CD14-positive monocyte (primary cell): ENCODE measurements around the gene NID1. TPM values are rescaled to one million over a fixed set of nuclear protein-coding genes. Genes with fewer than 3 reads are reported as not detected.

ENCODE experiments used
- DNase-seq, 3 donors: peaks; one replicate each; pipeline ENCODE4 v3.0.0-alpha.2; 2011 to 2022
- H2AFZ ChIP-seq: 2 replicates; pipeline ENCODE4 v1.6.0; 2012; ENCODE audit warnings: mild to moderate bottlenecking, low read depth, low read length, inconsistent platforms; ENCODE audit not compliant: insufficient read depth, poor library complexity, severe bottlenecking
- H3K27ac ChIP-seq, 2 donors: 1 replicate in 1 of 2; 2 replicates in 1 of 2; pipeline ENCODE4 v1.5.1; 2012 to 2013; ENCODE audit warnings: low read length in 2 of 2, control low read depth in 1 of 2, inconsistent platforms in 1 of 2, low read depth in 1 of 2, mild to moderate bottlenecking in 1 of 2
- H3K27me3 ChIP-seq, 2 donors: one replicate each; pipeline versions ENCODE4 v1.6.0 to v1.6.1; 2011 to 2013; ENCODE audit warnings: low read length in 2 of 2; ENCODE audit not compliant: control insufficient read depth in 2 of 2, insufficient read depth in 2 of 2
- H3K36me3 ChIP-seq, 2 donors: replicated peaks in 1 of 2; 1 replicate in 1 of 2; 2 replicates in 1 of 2; pipeline versions ENCODE4 v1.5.1 to v1.6.1; 2012 to 2013; ENCODE audit warnings: low read length in 2 of 2, control low read depth in 1 of 2, inconsistent platforms in 1 of 2, mild to moderate bottlenecking in 1 of 2; ENCODE audit not compliant: insufficient read depth in 2 of 2, control insufficient read depth in 1 of 2
- H3K4me1 ChIP-seq, 2 donors: 1 replicate in 1 of 2; 2 replicates in 1 of 2; pipeline versions ENCODE4 v1.5.1 to v1.6.1; 2012 to 2013; ENCODE audit warnings: low read length in 2 of 2, control low read depth in 1 of 2, inconsistent platforms in 1 of 2, mild to moderate bottlenecking in 1 of 2, moderate library complexity in 1 of 2; ENCODE audit not compliant: insufficient read depth in 2 of 2, control insufficient read depth in 1 of 2
- H3K4me2 ChIP-seq: replicated peaks from 2 replicates; pipeline ENCODE3; 2012; ENCODE audit warnings: low read length, moderate library complexity, mild to moderate bottlenecking; ENCODE audit not compliant: poor library complexity, severe bottlenecking; ENCODE audit errors: extremely low read depth
- H3K4me3 ChIP-seq, 3 experiments: fragments of 200-600 bp in 1 of 3; sonication (generic) in 1 of 3; replicated peaks in 1 of 3; 1 replicate in 2 of 3; 2 replicates in 1 of 3; pipeline ENCODE4 v1.5.1; 2011 to 2013; ENCODE audit warnings: low read length in 3 of 3, mild to moderate bottlenecking in 3 of 3, control low read depth in 2 of 3, low read depth in 2 of 3, inconsistent platforms in 1 of 3, moderate library complexity in 1 of 3
- H3K79me2 ChIP-seq: 2 replicates; pipeline ENCODE4 v1.6.0; 2012; ENCODE audit warnings: mild to moderate bottlenecking, control low read depth, inconsistent platforms, low read length, moderate library complexity; ENCODE audit not compliant: insufficient read depth
- H3K9ac ChIP-seq: 2 replicates; pipeline ENCODE4 v1.6.0; 2017; ENCODE audit warnings: low read length, mild to moderate bottlenecking; ENCODE audit not compliant: insufficient read depth, poor library complexity, severe bottlenecking
- H3K9me3 ChIP-seq, 2 donors: replicated peaks in 1 of 2; 1 replicate in 1 of 2; 2 replicates in 1 of 2; pipeline versions ENCODE4 v1.5.1 to v1.6.1; 2012 to 2013; ENCODE audit warnings: low read length in 2 of 2, control low read depth in 1 of 2; ENCODE audit not compliant: control insufficient read depth in 1 of 2, insufficient read depth in 1 of 2
- H4K20me1 ChIP-seq: 2 replicates; pipeline ENCODE4 v1.6.0; 2012; ENCODE audit warnings: mild to moderate bottlenecking, low read length, control low read depth, moderate library complexity; ENCODE audit not compliant: insufficient read depth
- H3K27ac Mint-ChIP-seq, 7 donors: one replicate each; pipeline ENCODE4 v1.8.0; 2020; ENCODE audit warnings: mild to moderate bottlenecking in 7 of 7, mixed read lengths in 7 of 7, moderate library complexity in 6 of 7, inconsistent platforms in 2 of 7
- H3K27me3 Mint-ChIP-seq, 3 donors: one replicate each; pipeline ENCODE4 v1.8.0; 2021 to 2022; ENCODE audit warnings: low read depth in 3 of 3, mild to moderate bottlenecking in 3 of 3, mixed read lengths in 3 of 3, moderate library complexity in 3 of 3, inconsistent platforms in 1 of 3
- H3K36me3 Mint-ChIP-seq, 2 donors: one replicate each; pipeline ENCODE4 v1.8.0; 2020; ENCODE audit warnings: mixed read lengths in 2 of 2, inconsistent platforms in 1 of 2, mild to moderate bottlenecking in 1 of 2
- H3K4me1 Mint-ChIP-seq: one replicate; pipeline ENCODE4 v1.8.0; 2020; ENCODE audit warnings: mild to moderate bottlenecking, mixed read lengths
- H3K4me3 Mint-ChIP-seq, 2 donors: one replicate each; pipeline ENCODE4 v1.8.0; 2020; ENCODE audit warnings: mild to moderate bottlenecking in 2 of 2, mixed read lengths in 2 of 2, moderate library complexity in 1 of 2
- H3K9me3 Mint-ChIP-seq, 7 donors: one replicate each; pipeline ENCODE4 v1.8.0; 2020 to 2022; ENCODE audit warnings: mixed read lengths in 7 of 7, mild to moderate bottlenecking in 6 of 7, moderate library complexity in 6 of 7, inconsistent platforms in 2 of 7
- CTCF ChIP-seq: fragments of 200-600 bp; IDR thresholded peaks from one replicate; pipeline ENCODE4 v1.8.0; 2022; ENCODE audit warnings: antibody characterized with exemption, mild to moderate bottlenecking
- WGBS: methylation state at CpG from one replicate; pipeline ENCODE4 v1.1.5; 2013; ENCODE audit warnings: missing lambda C conversion rate; ENCODE audit not compliant: insufficient coverage; 5-methylcytosine and 5-hydroxymethylcytosine counted together
- intact Hi-C, 2 donors: fragments of 100-400 bp; cut with micrococcal nuclease; formaldehyde crosslinking; loops; one replicate each; pipeline versions ENCODE4 v1.15.0 to v1.15.1; 2023
- polyA plus RNA-seq, 3 donors: library from polyadenylated mRNA; depleted of rRNA in 1 of 3; unstranded in 2 of 3; stranded (reverse) in 1 of 3; fragments of 300-500 nt in 2 of 3; fragments of >200 nt in 1 of 3; fragmentation: Illumina TruSeq in 2 of 3; gene quantifications; 1 replicate in 2 of 3; 2 replicates in 1 of 3; pipeline ENCODE4 v1.2.3, GENCODE V29; 2012 to 2021

The NID1 gene
- polyA plus RNA-seq, 3 donors, result 6.8 to 19.7 (median 14.4) TPM

GRCh38 chr1:236016083-236016482 is 48.8 kb downstream of the NID1 start:
- intact Hi-C loops, result no loop called here
- H3K4me1 ChIP-seq, result no peaks in the 10 kb centered on the region
- H3K36me3 Mint-ChIP-seq, result peaks cover 12 to 21% of the 10 kb centered on the region in 2 donors

GRCh38 chr1:236015539-236015938 is 49.4 kb downstream of the NID1 start:
- Histone ChIP-seq H4K20me1 (no peaks in the 10 kb centered on the region), H3K79me2 (no peaks in the 10 kb centered on the region), H3K4me1 (no peaks in the 10 kb centered on the region), H3K27me3 (no peaks in the 10 kb centered on the region), H3K36me3 (peaks cover 5 to 39% of the 10 kb centered on the region in 2 donors), H3K9me3 (no peaks in the 10 kb centered on the region), H3K4me3 (no peak overlapping the region), H3K4me2 (no peak overlapping the region), H3K9ac (no peak overlapping the region), H2AFZ (no peak overlapping the region), H3K27ac (no peak overlapping the region)
- Mint-ChIP-seq H3K4me1 (peaks cover 14% of the 10 kb centered on the region), H3K4me3 (no peak overlapping the region), H3K36me3 (peaks cover 13 to 21% of the 10 kb centered on the region in 2 donors), H3K27ac (peak overlapping the region in 1 of 7 donors; percentile 46), H3K9me3 (peaks cover 0 to 4% (median 0%) of the 10 kb centered on the region in 7 donors), H3K27me3 (peaks cover 0 to under 1% (median 0%) of the 10 kb centered on the region in 3 donors)
- DNase-seq, result no peak
- 0% methylated on average over 1 of the region's 4 CpGs for WGBS
- TF ChIP-seq CTCF, result no peak
- intact Hi-C loops, result no loop called here

More at GRCh38 chr1:236016083-236016482, 48.8 kb downstream of the NID1 start:
- Mint-ChIP-seq H3K4me1 (peaks cover 14% of the 10 kb centered on the region), H3K27me3 (no peaks in the 10 kb centered on the region), H3K4me3 (no peak overlapping the region), H3K27ac (peak overlapping the region in 2 of 7 donors; percentile 4 to 42), H3K9me3 (peaks cover 0 to 4% (median 0%) of the 10 kb centered on the region in 7 donors)
- Histone ChIP-seq H3K27ac (no peak overlapping the region), H3K9me3 (no peaks in the 10 kb centered on the region), H3K4me3 (no peak overlapping the region), H3K9ac (no peak overlapping the region), H3K36me3 (peaks cover 7 to 41% of the 10 kb centered on the region in 2 donors), H3K27me3 (no peaks in the 10 kb centered on the region), H2AFZ (no peak overlapping the region), H3K4me2 (no peak overlapping the region), H3K79me2 (no peaks in the 10 kb centered on the region), H4K20me1 (no peaks in the 10 kb centered on the region)
- DNase-seq, result no peak
- no peak for TF ChIP-seq CTCF
- 100% methylated on average over 2 of the region's 3 CpGs for WGBS
